ENCODE data around the gene ADGRF5. TPM values are rescaled to one million over a fixed set of nuclear protein-coding genes. Genes with fewer than 3 reads are reported as not detected.

Gene ADGRF5
- total RNA-seq, 2 experiments from 2014 or later = not detected

DNA sequence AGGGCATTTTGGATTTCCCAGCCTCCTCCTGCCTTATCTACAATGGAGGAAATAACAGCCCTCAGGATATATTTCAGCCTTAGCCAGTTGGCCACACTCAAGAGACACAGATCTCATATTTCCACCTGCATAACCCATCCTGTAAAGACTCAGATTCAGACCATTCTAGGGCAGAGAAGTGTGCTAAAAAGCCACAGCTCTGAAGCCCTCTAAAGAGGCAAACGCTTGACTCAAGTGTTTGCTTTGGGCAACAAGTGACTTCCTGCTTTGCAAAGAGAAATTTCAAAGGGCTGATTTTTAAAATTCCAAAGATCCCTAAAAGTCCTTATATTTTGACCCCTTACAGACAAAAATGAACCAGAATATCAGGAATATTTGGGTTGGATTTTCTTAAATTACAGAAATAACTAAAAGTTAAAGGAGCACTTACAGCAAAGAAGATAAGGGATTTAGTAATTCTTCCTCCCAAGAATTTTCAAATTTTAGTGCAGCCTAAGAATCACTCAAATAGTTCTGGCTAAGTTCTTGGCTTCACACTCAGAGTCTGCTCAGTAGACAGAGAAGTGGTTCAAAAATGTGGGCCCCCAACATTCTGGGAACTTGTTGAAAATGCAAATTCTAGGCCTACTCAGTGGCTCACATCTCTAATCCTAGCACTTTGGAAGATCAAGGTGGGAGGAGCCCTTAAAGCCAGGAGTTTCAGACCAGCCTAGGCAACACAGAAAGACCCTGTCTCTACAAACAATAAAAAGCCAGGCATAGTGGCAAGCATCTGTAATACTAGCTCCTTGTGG is 18.9 kb upstream of the ADGRF5 start:
- Mint-ChIP-seq H3K27me3 (peaks cover 7% of the 10 kb centered on the region), H3K4me3 (no peak overlapping the region), H3K36me3 (ENCODE audit: low read depth) (no peaks in the 10 kb centered on the region), H3K4me1 (ENCODE audit: low read depth) (no peaks in the 10 kb centered on the region), H3K27ac (no peak overlapping the region), H3K9me3 (no peaks in the 10 kb centered on the region)
- Histone ChIP-seq H3K4me3 (ENCODE audit: low read length) (no peak overlapping the region), H3K27me3 (ENCODE audit: control insufficient read depth in 1 of 2, insufficient read depth in 2 of 2, low read length in 2 of 2) (peaks cover 0 to 4% of the 10 kb centered on the region in 2 experiments), H3K9me3 (ENCODE audit: control insufficient read depth in 1 of 2, insufficient read depth in 1 of 2, low read length in 2 of 2) (no peaks in the 10 kb centered on the region), H3K4me1 (ENCODE audit: insufficient read depth, low read length) (no peaks in the 10 kb centered on the region), H3K36me3 (ENCODE audit: insufficient read depth, low read length) (no peaks in the 10 kb centered on the region), H3K27ac (ENCODE audit: low read depth in 1 of 2, low read length in 2 of 2) (no peak overlapping the region)
- CTCF ChIA-PET = no interaction called here
- ATAC-seq (ENCODE audit: poor library complexity) (no peak), DNase-seq (no peak)
- TF ChIP-seq CTCF (IDR thresholded peaks at IDR 0.05) = no peak
- POLR2A ChIA-PET = no interaction called here
- intact Hi-C loops (cut with DNase I, micrococcal nuclease) = no loop called here

DNA sequence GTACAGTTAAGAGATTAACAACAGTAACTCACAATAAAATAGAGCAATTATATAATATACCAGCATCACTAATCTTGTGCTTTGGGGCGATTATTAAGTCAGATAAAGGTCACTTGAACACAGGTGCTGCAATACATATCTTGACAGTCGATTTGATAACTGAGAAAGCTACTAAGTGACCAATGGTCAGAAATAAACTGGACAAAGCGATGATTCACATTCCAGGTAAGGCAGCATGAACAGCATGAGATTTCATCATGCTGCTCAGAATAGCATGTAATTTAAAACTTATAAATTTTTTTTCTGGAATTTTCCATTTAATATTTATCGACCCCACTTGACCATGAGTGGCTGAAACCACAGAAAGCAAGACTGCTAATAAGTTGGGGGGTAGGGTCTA is 15.9 kb upstream of the ADGRF5 start:
- Mint-ChIP-seq H3K27ac (no peak overlapping the region), H3K4me1 (ENCODE audit: low read depth) (no peaks in the 10 kb centered on the region), H3K4me3 (no peak overlapping the region), H3K36me3 (ENCODE audit: low read depth) (no peaks in the 10 kb centered on the region), H3K9me3 (no peaks in the 10 kb centered on the region), H3K27me3 (peaks cover 7% of the 10 kb centered on the region)
- CTCF ChIA-PET = no interaction called here
- no peak overlapping the region for H3K4me3 ChIP-seq (ENCODE audit: low read length)
- no peaks in the 10 kb centered on the region for H3K36me3 ChIP-seq (ENCODE audit: insufficient read depth, low read length)
- no peaks in the 10 kb centered on the region for H3K9me3 ChIP-seq (ENCODE audit: control insufficient read depth in 1 of 2, insufficient read depth in 1 of 2, low read length in 2 of 2)
- ATAC-seq (ENCODE audit: poor library complexity) = no peak
- POLR2A ChIA-PET = no interaction called here
- H3K27me3 ChIP-seq (ENCODE audit: control insufficient read depth in 1 of 2, insufficient read depth in 2 of 2, low read length in 2 of 2) = peaks cover 0 to 4% of the 10 kb centered on the region in 2 experiments
- DNase-seq = no peak
- H3K4me1 ChIP-seq (ENCODE audit: insufficient read depth, low read length) = no peaks in the 10 kb centered on the region
- H3K27ac ChIP-seq (ENCODE audit: low read depth in 1 of 2, low read length in 2 of 2) = no peak overlapping the region
- intact Hi-C loops (cut with DNase I, micrococcal nuclease) = no loop called here
- TF ChIP-seq CTCF (IDR thresholded peaks at IDR 0.05) = no peak

GRCh38 chr6:46935687-46936086 is 13.9 kb upstream of the ADGRF5 start:
- CTCF ChIA-PET = no interaction called here
- no peak for TF ChIP-seq CTCF (IDR thresholded peaks at IDR 0.05)

More at GRCh38 chr6:46935687-46936086, 13.9 kb upstream of the ADGRF5 start:
- no peaks in the 10 kb centered on the region for H3K9me3 Mint-ChIP-seq
- no peaks in the 10 kb centered on the region for H3K4me1 Mint-ChIP-seq (ENCODE audit: low read depth)
- POLR2A ChIA-PET = no interaction called here
- no peaks in the 10 kb centered on the region for H3K36me3 Mint-ChIP-seq (ENCODE audit: low read depth)
- no peaks in the 10 kb centered on the region for H3K36me3 ChIP-seq (ENCODE audit: insufficient read depth, low read length)
- H3K4me3 Mint-ChIP-seq = no peak overlapping the region
- H3K9me3 ChIP-seq (ENCODE audit: control insufficient read depth in 1 of 2, insufficient read depth in 1 of 2, low read length in 2 of 2) = peaks cover 0 to 2% of the 10 kb centered on the region in 2 experiments
- H3K4me1 ChIP-seq (ENCODE audit: insufficient read depth, low read length) = no peaks in the 10 kb centered on the region
- H3K4me3 ChIP-seq (ENCODE audit: low read length) = no peak overlapping the region
- H3K27ac ChIP-seq (ENCODE audit: low read depth in 1 of 2, low read length in 2 of 2) = no peak overlapping the region
- peaks cover 13% of the 10 kb centered on the region for H3K27me3 Mint-ChIP-seq
- ATAC-seq (ENCODE audit: poor library complexity) = no peak
- intact Hi-C loops (cut with DNase I, micrococcal nuclease) = no loop called here
- H3K27me3 ChIP-seq (ENCODE audit: control insufficient read depth in 1 of 2, insufficient read depth in 2 of 2, low read length in 2 of 2) = peaks cover 0 to 4% of the 10 kb centered on the region in 2 experiments
- DNase-seq = no peak
- H3K27ac Mint-ChIP-seq = no peak overlapping the region
